ENCODE results near the gene CSNK1A1.

The CSNK1A1 gene

DNA sequence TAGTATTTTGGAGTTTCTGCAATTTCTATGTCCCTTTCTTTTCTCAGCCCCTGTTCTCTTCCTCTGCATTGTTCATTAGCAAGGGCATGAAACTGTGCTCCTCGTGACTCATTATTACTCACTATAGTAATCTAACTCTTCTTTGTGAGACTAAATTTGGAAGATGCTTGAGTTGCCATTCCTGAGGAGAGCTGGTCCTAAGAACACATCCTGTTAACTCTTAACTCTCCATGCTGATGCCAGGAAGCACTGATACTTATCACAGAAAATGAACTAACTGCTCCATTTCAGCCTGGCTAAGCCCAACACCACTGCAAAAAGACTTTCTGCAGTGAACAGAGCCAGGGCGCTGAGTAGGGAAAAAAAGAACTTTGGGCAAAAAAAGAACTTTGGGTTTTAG, 10.6 kb upstream of the CSNK1A1 start:
- TF ChIP-seq POLR2AphosphoS5 (IDR thresholded peaks at IDR 0.05; ENCODE audit: low read depth, low read length) = peak; percentile 43; the same call in 1 of the 2 replicates
- no peak for TF ChIP-seq FOXP2 (optimal IDR thresholded peaks at IDR 0.05; ENCODE audit: borderline replicate concordance, extremely low read depth, extremely low read length, insufficient read depth)
- TF ChIP-seq, protein P1, sequence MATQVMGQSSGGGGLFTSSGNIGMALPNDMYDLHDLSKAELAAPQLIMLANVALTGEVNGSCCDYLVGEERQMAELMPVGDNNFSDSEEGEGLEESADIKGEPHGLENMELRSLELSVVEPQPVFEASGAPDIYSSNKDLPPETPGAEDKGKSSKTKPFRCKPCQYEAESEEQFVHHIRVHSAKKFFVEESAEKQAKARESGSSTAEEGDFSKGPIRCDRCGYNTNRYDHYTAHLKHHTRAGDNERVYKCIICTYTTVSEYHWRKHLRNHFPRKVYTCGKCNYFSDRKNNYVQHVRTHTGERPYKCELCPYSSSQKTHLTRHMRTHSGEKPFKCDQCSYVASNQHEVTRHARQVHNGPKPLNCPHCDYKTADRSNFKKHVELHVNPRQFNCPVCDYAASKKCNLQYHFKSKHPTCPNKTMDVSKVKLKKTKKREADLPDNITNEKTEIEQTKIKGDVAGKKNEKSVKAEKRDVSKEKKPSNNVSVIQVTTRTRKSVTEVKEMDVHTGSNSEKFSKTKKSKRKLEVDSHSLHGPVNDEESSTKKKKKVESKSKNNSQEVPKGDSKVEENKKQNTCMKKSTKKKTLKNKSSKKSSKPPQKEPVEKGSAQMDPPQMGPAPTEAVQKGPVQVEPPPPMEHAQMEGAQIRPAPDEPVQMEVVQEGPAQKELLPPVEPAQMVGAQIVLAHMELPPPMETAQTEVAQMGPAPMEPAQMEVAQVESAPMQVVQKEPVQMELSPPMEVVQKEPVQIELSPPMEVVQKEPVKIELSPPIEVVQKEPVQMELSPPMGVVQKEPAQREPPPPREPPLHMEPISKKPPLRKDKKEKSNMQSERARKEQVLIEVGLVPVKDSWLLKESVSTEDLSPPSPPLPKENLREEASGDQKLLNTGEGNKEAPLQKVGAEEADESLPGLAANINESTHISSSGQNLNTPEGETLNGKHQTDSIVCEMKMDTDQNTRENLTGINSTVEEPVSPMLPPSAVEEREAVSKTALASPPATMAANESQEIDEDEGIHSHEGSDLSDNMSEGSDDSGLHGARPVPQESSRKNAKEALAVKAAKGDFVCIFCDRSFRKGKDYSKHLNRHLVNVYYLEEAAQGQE (IDR thresholded peaks at IDR 0.05; ENCODE audit: insufficient read depth in 1 of 2, low read depth in 2 of 2, low read length in 2 of 2) = 0 out of 4 replicates have a peak, but pooled peaks of 1 of the 2 experiments have one; percentile 50
- peak; percentile 6; the same call in 1 of the 2 replicates for TF ChIP-seq SIN3A (IDR thresholded peaks at IDR 0.05; ENCODE audit: borderline replicate concordance, insufficient read depth, low read length)
- TF ChIP-seq TAF1 (IDR thresholded peaks at IDR 0.05; ENCODE audit: borderline replicate concordance, insufficient read depth, low read length) = peak; percentile 68; the same call in 1 of the 2 replicates

DNA sequence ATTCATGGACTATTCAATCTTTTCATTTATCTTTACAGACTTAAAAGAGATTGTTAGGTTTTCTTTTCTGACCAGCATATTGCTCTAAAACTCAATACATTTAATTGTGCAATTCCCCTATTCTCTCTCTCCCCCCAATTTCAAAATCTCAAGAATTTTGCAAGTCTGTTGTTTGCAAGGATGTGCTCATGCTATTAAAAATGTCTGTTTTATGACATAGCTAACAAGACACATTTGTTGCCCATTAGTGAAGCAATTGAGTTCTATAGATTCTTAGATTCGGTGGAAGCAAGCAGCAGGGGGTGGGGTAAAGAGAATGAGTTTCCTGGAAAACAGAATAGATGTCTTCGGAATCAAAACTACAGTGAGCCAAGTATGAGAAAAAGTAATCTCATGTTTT, 8.5 kb upstream of the CSNK1A1 start:
- TF ChIP-seq POLR2AphosphoS5 (IDR thresholded peaks at IDR 0.05; ENCODE audit: low read depth, low read length) = no peak
- TF ChIP-seq TAF1 (IDR thresholded peaks at IDR 0.05; ENCODE audit: borderline replicate concordance, insufficient read depth, low read length) = no peak

DNA sequence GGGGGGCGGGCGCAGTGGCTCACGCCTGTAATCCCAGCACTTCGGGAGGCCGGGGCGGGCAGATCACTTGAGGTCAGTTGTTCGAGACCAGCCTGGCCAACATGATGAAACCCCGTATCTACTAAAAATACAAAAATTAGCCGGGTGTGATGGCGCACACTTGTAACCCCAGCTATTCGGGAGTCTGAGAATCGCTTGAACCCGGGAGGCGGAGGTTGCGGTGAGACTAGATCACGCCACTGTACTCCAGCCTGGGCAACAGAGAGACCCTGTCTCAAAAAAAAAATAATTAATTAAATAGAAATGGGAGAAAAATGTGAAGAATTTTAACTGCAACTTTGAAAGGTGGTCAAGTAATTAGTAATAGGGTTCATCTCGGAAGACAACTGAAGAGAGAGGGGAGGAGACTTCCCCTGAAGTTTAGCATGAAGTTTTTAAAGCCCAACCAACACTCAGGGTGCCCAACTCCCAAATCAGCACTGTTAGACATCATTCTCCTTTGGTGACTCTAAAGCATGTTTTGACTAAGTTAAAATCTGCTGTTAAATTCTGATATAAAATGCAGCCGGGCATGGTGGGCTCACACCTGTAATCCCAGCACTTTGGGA, 1.4 kb upstream of the CSNK1A1 start:
- no peak for TF ChIP-seq SIN3A (IDR thresholded peaks at IDR 0.05; ENCODE audit: borderline replicate concordance, insufficient read depth, low read length)
- TF ChIP-seq, protein P1 (IDR thresholded peaks at IDR 0.05; ENCODE audit: insufficient read depth in 1 of 2, low read depth in 2 of 2, low read length in 2 of 2) = no peak
- no peak for TF ChIP-seq POLR2AphosphoS5 (IDR thresholded peaks at IDR 0.05; ENCODE audit: low read depth, low read length)
- no peak for TF ChIP-seq FOXP2 (optimal IDR thresholded peaks at IDR 0.05; ENCODE audit: borderline replicate concordance, extremely low read depth, extremely low read length, insufficient read depth)
- no peak for TF ChIP-seq TAF1 (IDR thresholded peaks at IDR 0.05; ENCODE audit: borderline replicate concordance, insufficient read depth, low read length)

DNA sequence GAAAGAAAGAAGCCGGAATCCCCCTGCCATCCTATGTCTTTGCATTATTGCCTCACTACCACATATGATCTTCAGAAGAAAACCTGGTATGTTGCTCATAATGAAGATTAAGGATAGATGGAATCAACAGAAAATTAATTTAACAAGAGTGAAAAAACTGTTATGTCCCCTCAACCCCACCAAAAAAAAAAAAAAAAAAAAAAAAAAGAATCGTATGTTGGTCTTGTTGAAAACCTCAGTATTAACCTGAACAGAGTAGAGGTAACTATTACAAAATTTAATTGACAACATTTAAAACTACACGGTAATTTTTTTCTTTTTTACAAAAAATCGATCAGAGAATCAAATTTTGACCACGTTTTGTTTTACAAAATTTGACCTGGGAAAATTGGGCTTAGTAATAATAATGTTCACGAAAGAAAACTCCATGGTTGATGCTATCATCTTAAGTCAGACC, 827 bp upstream of the CSNK1A1 start:
- TF ChIP-seq TAF1 (IDR thresholded peaks at IDR 0.05; ENCODE audit: borderline replicate concordance, insufficient read depth, low read length) (no peak), POLR2AphosphoS5 (IDR thresholded peaks at IDR 0.05; ENCODE audit: low read depth, low read length) (no peak), SIN3A (IDR thresholded peaks at IDR 0.05; ENCODE audit: borderline replicate concordance, insufficient read depth, low read length) (no peak), FOXP2 (optimal IDR thresholded peaks at IDR 0.05; ENCODE audit: borderline replicate concordance, extremely low read depth, extremely low read length, insufficient read depth) (no peak)
- TF ChIP-seq, protein P1 (IDR thresholded peaks at IDR 0.05; ENCODE audit: insufficient read depth in 1 of 2, low read depth in 2 of 2, low read length in 2 of 2) = no peak

DNA sequence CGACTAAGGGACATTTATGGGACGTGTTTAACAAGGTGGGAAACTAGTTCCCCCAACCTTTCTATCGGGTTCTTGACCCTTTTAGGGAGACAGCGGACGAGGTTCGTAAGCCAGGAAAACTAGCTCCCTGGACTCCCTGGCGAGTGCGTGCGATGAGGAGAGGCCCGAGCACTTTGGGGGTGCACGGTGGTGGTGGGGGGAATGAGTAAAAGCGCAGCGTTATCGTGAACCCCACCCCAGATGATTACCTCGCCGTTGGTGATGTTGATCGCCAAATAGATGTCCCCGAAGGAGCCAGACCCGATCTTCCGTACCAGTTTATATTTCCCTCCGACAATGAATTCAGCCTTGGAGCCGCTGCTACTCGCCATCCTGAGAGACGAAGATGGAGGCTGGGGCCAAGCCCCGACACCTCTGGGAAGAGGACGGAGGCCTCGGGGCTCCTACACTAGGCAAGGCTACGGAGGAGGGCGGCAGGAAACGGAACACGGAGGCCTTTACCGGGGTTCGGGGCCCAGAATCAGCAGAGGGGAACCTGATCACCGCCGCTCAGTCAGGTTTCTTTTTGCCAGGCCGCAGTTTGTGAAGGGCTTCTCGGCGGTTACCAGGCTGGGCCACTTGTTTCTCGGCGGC, 529 bp downstream of the CSNK1A1 start:
- TF ChIP-seq, protein P1 (IDR thresholded peaks at IDR 0.05; ENCODE audit: insufficient read depth in 1 of 2, low read depth in 2 of 2, low read length in 2 of 2) = no peak
- TF ChIP-seq POLR2AphosphoS5 (IDR thresholded peaks at IDR 0.05; ENCODE audit: low read depth, low read length) (no peak), FOXP2 (optimal IDR thresholded peaks at IDR 0.05; ENCODE audit: borderline replicate concordance, extremely low read depth, extremely low read length, insufficient read depth) (no peak), SIN3A (IDR thresholded peaks at IDR 0.05; ENCODE audit: borderline replicate concordance, insufficient read depth, low read length) (no peak), TAF1 (IDR thresholded peaks at IDR 0.05; ENCODE audit: borderline replicate concordance, insufficient read depth, low read length) (no peak)

Measured in PFSK-1 (cell line).